H9 (cell line): ENCODE data around the gene LAMC3. TPM values are rescaled to one million over a fixed set of nuclear protein-coding genes. Genes with fewer than 3 reads are reported as not detected.

Experiments
- DNase-seq: peaks from one replicate; pipeline ENCODE4 v3.0.0-alpha.2; 2017
- H2AFZ ChIP-seq: one replicate; pipeline ENCODE4 v1.6.1; 2013; ENCODE audit warnings: mild to moderate bottlenecking, low read length, control low read depth, moderate library complexity
- H2AK5ac ChIP-seq: 2 replicates; pipeline ENCODE4 v1.6.1; 2013; ENCODE audit warnings: low read length, control low read depth, mixed read lengths; ENCODE audit not compliant: insufficient read length
- H2BK120ac ChIP-seq: one replicate; pipeline ENCODE4 v1.6.1; 2013; ENCODE audit warnings: low read depth, mild to moderate bottlenecking, low read length, control low read depth, inconsistent platforms; ENCODE audit not compliant: poor library complexity, severe bottlenecking
- H2BK12ac ChIP-seq: 2 replicates; pipeline ENCODE4 v1.6.1; 2013; ENCODE audit warnings: low read length, control low read depth, mixed read lengths, low read depth; ENCODE audit not compliant: insufficient read length
- H2BK15ac ChIP-seq: 2 replicates; pipeline ENCODE4 v1.6.1; 2013; ENCODE audit warnings: low read depth, low read length, control low read depth
- H2BK20ac ChIP-seq: one replicate; pipeline ENCODE4 v1.6.1; 2013; ENCODE audit warnings: low read depth, mild to moderate bottlenecking, low read length, control low read depth, inconsistent platforms; ENCODE audit not compliant: poor library complexity, severe bottlenecking
- H2BK5ac ChIP-seq: 2 replicates; pipeline ENCODE4 v1.6.1; 2013; ENCODE audit warnings: low read length, control low read depth, mixed read lengths; ENCODE audit not compliant: insufficient read length
- H3K14ac ChIP-seq: 2 replicates; pipeline ENCODE4 v1.6.1; 2013; ENCODE audit warnings: low read length, control low read depth; ENCODE audit not compliant: insufficient read depth
- H3K18ac ChIP-seq: 2 replicates; pipeline ENCODE4 v1.6.1; 2013; ENCODE audit warnings: low read depth, mild to moderate bottlenecking, mixed read lengths, low read length, control low read depth; ENCODE audit not compliant: insufficient read length
- H3K23ac ChIP-seq: 2 replicates; pipeline ENCODE4 v1.6.1; 2013; ENCODE audit warnings: low read length, control low read depth, mixed read lengths, low read depth; ENCODE audit not compliant: insufficient read length
- H3K23me2 ChIP-seq: 2 replicates; pipeline ENCODE4 v1.6.1; 2013; ENCODE audit warnings: low read depth, mild to moderate bottlenecking, mixed read lengths, low read length, control low read depth; ENCODE audit not compliant: insufficient read length, poor library complexity, severe bottlenecking
- H3K27ac ChIP-seq: 2 replicates; pipeline ENCODE4 v1.5.1; 2013; ENCODE audit warnings: low read length, control low read depth, mixed read lengths, low read depth; ENCODE audit not compliant: insufficient read length
- H3K27me3 ChIP-seq: 2 replicates; pipeline ENCODE4 v1.6.1; 2013; ENCODE audit warnings: low read length, control low read depth, inconsistent platforms; ENCODE audit not compliant: insufficient read depth
- H3K4ac ChIP-seq: 2 replicates; pipeline ENCODE4 v1.6.1; 2013; ENCODE audit warnings: low read depth, mild to moderate bottlenecking, control low read depth, inconsistent platforms, low read length, moderate library complexity
- H3K4me1 ChIP-seq: 2 replicates; pipeline ENCODE4 v1.6.1; 2013; ENCODE audit warnings: low read length, control low read depth, inconsistent platforms; ENCODE audit not compliant: insufficient read depth
- H3K4me2 ChIP-seq: 2 replicates; pipeline ENCODE4 v1.6.1; 2013; ENCODE audit warnings: low read length, control low read depth, mixed read lengths; ENCODE audit not compliant: insufficient read length, insufficient read depth
- H3K56ac ChIP-seq: 2 replicates; pipeline ENCODE4 v1.6.1; 2013; ENCODE audit warnings: low read depth, mild to moderate bottlenecking, mixed read lengths, low read length, control low read depth; ENCODE audit not compliant: insufficient read length
- H3K79me1 ChIP-seq: 2 replicates; pipeline ENCODE4 v1.6.1; 2013; ENCODE audit warnings: low read depth, mild to moderate bottlenecking, moderate library complexity, low read length, control low read depth, inconsistent platforms; ENCODE audit not compliant: insufficient read depth, poor library complexity, severe bottlenecking
- H3K79me2 ChIP-seq: 2 replicates; pipeline ENCODE4 v1.6.1; 2013; ENCODE audit warnings: low read length, control low read depth, inconsistent platforms; ENCODE audit not compliant: insufficient read depth
- H3K9ac ChIP-seq: 2 replicates; pipeline ENCODE4 v1.6.1; 2013; ENCODE audit warnings: low read length, control low read depth, mixed read lengths; ENCODE audit not compliant: insufficient read length; ENCODE audit errors: extremely low read depth
- H3K9me3 ChIP-seq: one replicate; pipeline ENCODE4 v1.6.1; 2013; ENCODE audit warnings: low read depth, low read length, inconsistent platforms; ENCODE audit not compliant: control insufficient read depth
- H3T11ph ChIP-seq: one replicate; pipeline ENCODE4 v1.6.1; 2013; ENCODE audit warnings: mild to moderate bottlenecking, low read length, control low read depth, inconsistent platforms
- H4K20me1 ChIP-seq: one replicate; pipeline ENCODE4 v1.6.1; 2013; ENCODE audit not compliant: control insufficient read depth, insufficient read length, insufficient read depth
- H4K5ac ChIP-seq: 2 replicates; pipeline ENCODE4 v1.6.1; 2013; ENCODE audit warnings: low read depth, mild to moderate bottlenecking, mixed read lengths, low read length, control low read depth; ENCODE audit not compliant: insufficient read length
- H4K8ac ChIP-seq: replicated peaks from 2 replicates; pipeline ENCODE4 v1.6.1; 2013; ENCODE audit warnings: low read length, control low read depth, mixed read lengths, low read depth; ENCODE audit not compliant: insufficient read length
- H4K91ac ChIP-seq: 2 replicates; pipeline ENCODE4 v1.6.1; 2013; ENCODE audit warnings: low read depth, mild to moderate bottlenecking, moderate library complexity, mixed read lengths, low read length, control low read depth; ENCODE audit not compliant: insufficient read length
- H3K27ac Mint-ChIP-seq, 3 experiments: 2 replicates in 2 of 3; 3 replicates in 1 of 3; pipeline ENCODE4 v1.8.0; 2020 to 2021; ENCODE audit warnings: mixed read lengths in 3 of 3, mild to moderate bottlenecking in 1 of 3, moderate library complexity in 1 of 3
- H3K27me3 Mint-ChIP-seq: 2 replicates; pipeline ENCODE4 v1.8.0; 2021; ENCODE audit warnings: low read depth, mild to moderate bottlenecking, moderate library complexity, mixed read lengths
- H3K36me3 Mint-ChIP-seq, 3 experiments: 2 replicates in 2 of 3; 3 replicates in 1 of 3; pipeline ENCODE4 v1.8.0; 2020 to 2021; ENCODE audit warnings: low read depth in 3 of 3, mixed read lengths in 3 of 3; ENCODE audit not compliant: insufficient read depth in 1 of 3
- H3K4me1 Mint-ChIP-seq, 2 experiments: 2 replicates each; pipeline ENCODE4 v1.8.0; 2020; ENCODE audit warnings: mixed read lengths in 2 of 2
- H3K4me3 Mint-ChIP-seq, 2 experiments: 2 replicates in 1 of 2; 3 replicates in 1 of 2; pipeline ENCODE4 v1.8.0; 2020 to 2021; ENCODE audit warnings: mild to moderate bottlenecking in 2 of 2, mixed read lengths in 2 of 2, moderate library complexity in 1 of 2
- H3K9me3 Mint-ChIP-seq, 2 experiments: 2 replicates in 1 of 2; 3 replicates in 1 of 2; pipeline ENCODE4 v1.8.0; 2020; ENCODE audit warnings: mild to moderate bottlenecking in 2 of 2, mixed read lengths in 2 of 2, moderate library complexity in 1 of 2
- WGBS: extraction: QIAGEN DNeasy Blood & Tissue Kit; methylation state at CpG from one replicate; pipeline ENCODE4 v1.1.7; 2013; ENCODE audit warnings: missing lambda C conversion rate, low lambda C conversion rate, mixed read lengths; ENCODE audit not compliant: insufficient read length; ENCODE audit errors: extremely low coverage; 5-methylcytosine and 5-hydroxymethylcytosine counted together
- total RNA-seq: library from RNA; stranded (reverse); gene quantifications from 2 replicates; pipeline ENCODE4 v1.2.1, GENCODE V29; 2021
- TF ChIP-seq, protein P1 (sequence below): fragments of 200-600 bp; sonication (generic); conservative IDR thresholded peaks from 3 replicates; pipeline ENCODE4 v1.8.0; 2021; ENCODE audit warnings: antibody characterized with exemption, mild to moderate bottlenecking

LAMC3 gene
- total RNA-seq, 1 experiment from 2014 or later, result 21.7 TPM

DNA sequence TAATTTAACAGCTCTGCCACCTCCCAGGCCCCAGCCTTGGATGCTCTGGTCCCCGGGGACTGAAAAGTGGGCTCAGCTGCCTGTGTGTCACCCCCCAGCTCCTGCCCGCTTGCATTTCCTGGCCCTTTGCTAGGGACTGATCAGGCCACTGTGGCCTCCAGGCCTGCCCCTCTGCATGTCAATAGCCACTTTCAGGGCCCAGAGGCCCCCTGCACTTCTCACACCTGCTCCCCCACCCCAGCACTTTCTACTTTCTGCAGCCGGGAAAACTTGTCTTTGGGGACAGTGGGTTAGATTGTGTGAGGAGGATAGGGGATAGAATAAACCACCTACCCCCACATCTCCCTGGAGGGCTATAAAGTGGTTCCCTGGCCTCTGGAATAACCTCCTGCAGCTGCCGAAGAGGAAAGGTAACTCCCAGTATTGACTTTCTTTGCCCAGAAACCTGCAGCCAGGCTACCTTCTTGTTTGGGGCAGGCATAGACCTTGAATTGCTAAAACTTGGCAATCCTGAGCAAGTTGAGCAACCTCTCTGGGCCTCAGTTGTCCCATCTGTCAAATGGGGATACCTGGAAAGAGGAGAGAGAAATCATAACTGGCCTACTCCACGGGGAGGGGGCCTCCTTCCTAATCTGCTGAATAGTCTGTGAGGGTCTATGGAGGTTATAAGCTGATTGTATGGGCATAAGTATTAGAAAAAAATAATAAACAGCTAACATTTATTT, 95.2 kb downstream of the LAMC3 start:
- H3K27ac Mint-ChIP-seq, result peak overlapping the region; percentile 85 to 97 (median 93)
- Histone ChIP-seq H4K20me1 (peaks cover 2% of the 10 kb centered on the region), H3K18ac (no peak overlapping the region), H2BK5ac (no peak overlapping the region), H3K27ac (no peak overlapping the region), H2BK12ac (no peak overlapping the region), H3K79me1 (no peaks in the 10 kb centered on the region), H3K14ac (no peak overlapping the region; the same call in 1 of the 2 replicates), H2BK20ac (no peak overlapping the region), H3K9ac (no peak overlapping the region), H3K27me3 (no peaks in the 10 kb centered on the region), H3K4ac (no peak overlapping the region), H4K91ac (no peak overlapping the region), H3K56ac (no peak overlapping the region), H3T11ph (no peak overlapping the region), H3K23ac (no peak overlapping the region), H4K8ac (no peak overlapping the region), H4K5ac (no peak overlapping the region), H2AK5ac (no peak overlapping the region), H3K23me2 (no peaks in the 10 kb centered on the region), H2BK15ac (no peak overlapping the region), H3K79me2 (no peaks in the 10 kb centered on the region), H3K9me3 (no peaks in the 10 kb centered on the region), H3K4me2 (no peak overlapping the region), H2AFZ (no peak overlapping the region), H2BK120ac (no peak overlapping the region), H3K4me1 (peaks cover 12% of the 10 kb centered on the region; the same call in 1 of the 2 replicates)
- no peaks in the 10 kb centered on the region; a peak in 1 of 5 replicates for H3K9me3 Mint-ChIP-seq
- peaks cover 28 to 66% (median 43%) of the 10 kb centered on the region in 3 experiments for H3K36me3 Mint-ChIP-seq
- DNase-seq, result peak; percentile 65
- H3K27me3 Mint-ChIP-seq, result no peaks in the 10 kb centered on the region
- WGBS, result no CpG with 5 or more reads among the region's 5 CpGs
- TF ChIP-seq, protein P1, sequence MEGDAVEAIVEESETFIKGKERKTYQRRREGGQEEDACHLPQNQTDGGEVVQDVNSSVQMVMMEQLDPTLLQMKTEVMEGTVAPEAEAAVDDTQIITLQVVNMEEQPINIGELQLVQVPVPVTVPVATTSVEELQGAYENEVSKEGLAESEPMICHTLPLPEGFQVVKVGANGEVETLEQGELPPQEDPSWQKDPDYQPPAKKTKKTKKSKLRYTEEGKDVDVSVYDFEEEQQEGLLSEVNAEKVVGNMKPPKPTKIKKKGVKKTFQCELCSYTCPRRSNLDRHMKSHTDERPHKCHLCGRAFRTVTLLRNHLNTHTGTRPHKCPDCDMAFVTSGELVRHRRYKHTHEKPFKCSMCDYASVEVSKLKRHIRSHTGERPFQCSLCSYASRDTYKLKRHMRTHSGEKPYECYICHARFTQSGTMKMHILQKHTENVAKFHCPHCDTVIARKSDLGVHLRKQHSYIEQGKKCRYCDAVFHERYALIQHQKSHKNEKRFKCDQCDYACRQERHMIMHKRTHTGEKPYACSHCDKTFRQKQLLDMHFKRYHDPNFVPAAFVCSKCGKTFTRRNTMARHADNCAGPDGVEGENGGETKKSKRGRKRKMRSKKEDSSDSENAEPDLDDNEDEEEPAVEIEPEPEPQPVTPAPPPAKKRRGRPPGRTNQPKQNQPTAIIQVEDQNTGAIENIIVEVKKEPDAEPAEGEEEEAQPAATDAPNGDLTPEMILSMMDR, result no peak
- peak overlapping the region in 1 of 2 experiments; percentile 55; a peak in 2 of 5 replicates for H3K4me3 Mint-ChIP-seq
- peaks cover 30 to 39% of the 10 kb centered on the region in 2 experiments for H3K4me1 Mint-ChIP-seq
